Left ventricle myocardium inferior (tissue), 1 donor: Measurements from ENCODE around the gene MUC6. TPM values are rescaled to one million over a fixed set of nuclear protein-coding genes. Genes with fewer than 3 reads are reported as not detected.

Experiments
- DNase-seq: peaks from one replicate; pipeline ENCODE4 v3.0.0-alpha.2; 2020
- H3K27ac ChIP-seq: fragments of 200-600 bp; replicated peaks from 2 replicates; pipeline ENCODE4 v1.8.0; 2021
- H3K27me3 ChIP-seq: fragments of 200-600 bp; 2 replicates; pipeline ENCODE4 v1.8.0; 2021; ENCODE audit warnings: low read depth
- H3K36me3 ChIP-seq: fragments of 200-600 bp; 2 replicates; pipeline ENCODE4 v1.8.0; 2021
- H3K4me1 ChIP-seq: fragments of 200-600 bp; 2 replicates; pipeline ENCODE4 v1.8.0; 2021
- H3K4me3 ChIP-seq: fragments of 200-600 bp; 2 replicates; pipeline ENCODE4 v1.8.0; 2021; ENCODE audit warnings: mild to moderate bottlenecking, moderate library complexity
- H3K9me3 ChIP-seq: fragments of 200-600 bp; replicated peaks from 2 replicates; pipeline ENCODE4 v1.8.0; 2021
- CTCF ChIP-seq: fragments of 200-600 bp; IDR thresholded peaks from 2 replicates; pipeline ENCODE4 v1.8.0; 2021; ENCODE audit warnings: antibody characterized with exemption, mild to moderate bottlenecking, borderline replicate concordance
- intact Hi-C: fragments of 100-400 bp; cut with micrococcal nuclease; formaldehyde crosslinking; loops from one replicate; pipeline ENCODE4 v1.11.0; 2022
- total RNA-seq: library from RNA; stranded (reverse); fragmentation: NEBNext Ultra II Directional; extraction: Animal tissue kit (Norgen Biotek cat#: 25700); gene quantifications from one replicate; pipeline ENCODE4 v1.2.1, GENCODE V29; 2021
- donor health status: DM: no; HTN: yes; CAD: no; lungs with severe emphysema.

The MUC6 gene
- total RNA-seq, 1 donor from 2014 or later: not detected

DNA sequence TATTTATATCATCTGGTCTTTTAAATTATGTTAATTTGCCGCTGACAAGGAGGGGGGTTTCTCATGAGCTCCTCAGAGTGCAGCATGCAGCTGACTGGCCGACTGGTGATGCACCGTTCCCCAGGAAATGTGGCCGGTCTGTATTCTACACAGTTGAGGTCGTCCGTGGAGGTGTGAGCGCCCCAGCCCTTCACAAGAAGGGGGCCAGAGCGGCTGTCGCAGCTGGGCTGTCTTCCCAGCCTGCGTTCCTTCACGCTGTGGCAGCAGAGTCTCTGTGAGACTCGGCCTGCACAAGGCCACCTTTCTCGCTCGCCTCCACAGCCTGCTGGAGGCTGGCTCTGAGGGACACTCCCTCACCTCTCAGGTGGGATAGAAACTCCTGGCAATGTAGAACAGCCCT, 67.7 kb downstream of the MUC6 start:
- H3K27ac ChIP-seq: no peak overlapping the region
- no peaks in the 10 kb centered on the region for H3K9me3 ChIP-seq
- peaks cover 43% of the 10 kb centered on the region for H3K36me3 ChIP-seq
- DNase-seq: no peak
- no peak overlapping the region for H3K4me3 ChIP-seq
- no peaks in the 10 kb centered on the region for H3K27me3 ChIP-seq
- TF ChIP-seq CTCF: no peak
- peaks cover 36% of the 10 kb centered on the region for H3K4me1 ChIP-seq
- intact Hi-C loops: no loop called here

GRCh38 chr11:967995-968751, 68.3 kb downstream of the MUC6 start:
- H3K27ac ChIP-seq: no peak overlapping the region
- DNase-seq: no peak
- intact Hi-C loops: no loop called here
- no peak for TF ChIP-seq CTCF
- no peaks in the 10 kb centered on the region for H3K27me3 ChIP-seq
- no peaks in the 10 kb centered on the region for H3K9me3 ChIP-seq
- H3K4me3 ChIP-seq: no peak overlapping the region
- peaks cover 36% of the 10 kb centered on the region for H3K4me1 ChIP-seq
- H3K36me3 ChIP-seq: peaks cover 39% of the 10 kb centered on the region

DNA sequence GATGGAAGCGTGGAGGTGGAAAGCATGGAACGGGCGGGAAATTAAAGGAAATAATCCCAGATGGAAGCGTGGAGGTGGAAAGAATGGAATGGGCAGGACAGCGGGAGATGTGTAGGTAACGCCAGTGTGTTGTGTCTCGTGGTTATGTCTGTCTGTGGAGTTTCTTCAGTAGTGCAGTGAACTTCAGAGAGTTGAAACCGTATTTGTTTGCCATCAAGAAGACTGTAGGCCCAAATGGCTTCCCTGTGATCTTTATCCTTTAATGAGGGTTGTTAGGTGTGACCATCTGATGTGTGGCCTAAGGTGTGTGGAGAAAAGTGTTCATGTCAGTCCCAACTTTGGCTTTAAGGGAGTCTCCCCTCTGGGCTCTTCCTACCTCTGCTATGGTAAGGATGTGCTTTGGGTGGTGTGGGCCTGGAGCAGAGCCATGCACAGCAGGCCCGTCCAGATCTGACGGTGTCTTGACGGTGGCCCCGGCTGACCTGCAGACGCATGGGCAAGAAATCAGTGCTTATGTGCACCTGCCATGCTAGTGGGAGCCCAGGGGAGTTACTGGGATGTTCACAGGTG, 71.2 kb downstream of the MUC6 start:
- TF ChIP-seq CTCF: no peak
- Histone ChIP-seq H3K27me3 (no peaks in the 10 kb centered on the region), H3K36me3 (peaks cover 28% of the 10 kb centered on the region), H3K4me3 (no peak overlapping the region), H3K4me1 (peaks cover 36% of the 10 kb centered on the region), H3K27ac (no peak overlapping the region), H3K9me3 (no peaks in the 10 kb centered on the region)
- DNase-seq: no peak
- intact Hi-C loops: no loop called here

DNA sequence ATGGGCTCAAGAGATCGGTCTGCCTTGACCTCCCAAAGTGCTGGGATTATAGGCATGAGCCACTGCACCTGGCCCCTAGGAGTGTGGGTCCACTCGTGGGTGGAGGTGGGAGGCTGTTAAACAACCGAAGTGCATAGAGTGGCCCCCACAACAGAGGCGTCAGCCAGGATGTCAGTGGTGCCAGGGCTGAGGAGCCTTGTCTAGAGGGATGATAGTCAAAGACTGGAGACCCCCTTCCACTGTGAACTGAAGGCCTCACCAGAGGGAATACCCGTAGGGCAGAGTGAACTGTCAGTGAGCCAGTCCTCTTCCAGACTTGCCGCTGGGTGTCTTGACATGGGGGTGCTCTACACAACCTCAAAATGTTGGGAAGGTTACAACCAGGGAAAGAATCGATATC, 72.7 kb downstream of the MUC6 start:
- TF ChIP-seq CTCF: no peak
- DNase-seq: no peak
- intact Hi-C loops: no loop called here
- no peaks in the 10 kb centered on the region for H3K9me3 ChIP-seq
- H3K27me3 ChIP-seq: no peaks in the 10 kb centered on the region
- H3K27ac ChIP-seq: no peak overlapping the region
- no peak overlapping the region for H3K4me3 ChIP-seq
- peaks cover 32% of the 10 kb centered on the region for H3K36me3 ChIP-seq
- peaks cover 25% of the 10 kb centered on the region for H3K4me1 ChIP-seq

Other genes starting within 250 kb of the MUC6 start
- not detected for gene CEND1, start 246.6 kb downstream of the MUC6 start, total RNA-seq
- 3.9 TPM for gene SLC25A22, start 238.4 kb downstream of the MUC6 start, total RNA-seq
- 7.1 TPM for gene PIDD1, start 231.5 kb downstream of the MUC6 start, total RNA-seq
- 871 TPM for gene RPLP2, start 226.8 kb downstream of the MUC6 start, total RNA-seq
- 300 TPM for gene PNPLA2, start 217.8 kb downstream of the MUC6 start, total RNA-seq
- gene CRACR2B, start 208.8 kb downstream of the MUC6 start, total RNA-seq: 23.2 TPM
- gene CD151, start 203.8 kb downstream of the MUC6 start, total RNA-seq: 408 TPM
- gene POLR2L, start 194.2 kb downstream of the MUC6 start, total RNA-seq: 226 TPM
- 33.0 TPM for gene TSPAN4, start 193.9 kb downstream of the MUC6 start, total RNA-seq
- gene CHID1, start 125.9 kb downstream of the MUC6 start, total RNA-seq: 54.2 TPM
- 41.4 TPM for gene AP2A2, start 110.8 kb downstream of the MUC6 start, total RNA-seq
- gene MUC2, start 38.2 kb upstream of the MUC6 start, total RNA-seq: 0.03 TPM
- gene MUC5AC, start 121.2 kb upstream of the MUC6 start, total RNA-seq: not detected
- not detected for gene MUC5B, start 186.3 kb upstream of the MUC6 start, total RNA-seq